CD1c-positive myeloid dendritic cell (primary cell): ENCODE measurements around the gene CORO1C.
A peak's percentile ranks its signal among the peaks of the same experiment; 100 is the strongest.

Experiments
- DNase-seq: peaks from one replicate; pipeline ENCODE4 v3.0.0-alpha.2; 2016; ENCODE audit errors: extremely low spot score

Gene CORO1C

GRCh38 chr12:108616359-108616758 lies 115.0 kb downstream of the CORO1C start:
- DNase-seq: no peak

- DNase-seq: no peak
Observed at GRCh38 chr12:108615918-108616317, 115.4 kb downstream of the CORO1C start.

GRCh38 chr12:108614639-108615038 lies 116.7 kb downstream of the CORO1C start:
- DNase-seq: no peak

- DNase-seq: no peak
Observed at GRCh38 chr12:108614041-108614440, 117.3 kb downstream of the CORO1C start.

- peak; percentile 49 for DNase-seq
Observed at GRCh38 chr12:108613548-108613947, 117.8 kb downstream of the CORO1C start.

GRCh38 chr12:108612788-108613282 lies 118.5 kb downstream of the CORO1C start:
- no peak for DNase-seq

GRCh38 chr12:108611884-108612415 lies 119.4 kb downstream of the CORO1C start:
- peak; percentile 69 for DNase-seq

GRCh38 chr12:108610856-108611605 lies 120.3 kb downstream of the CORO1C start:
- no peak for DNase-seq

- no peak for DNase-seq
Observed at GRCh38 chr12:108610336-108610815, 120.9 kb downstream of the CORO1C start.

- no peak for DNase-seq
Observed at GRCh38 chr12:108609537-108610335, 121.6 kb downstream of the CORO1C start.

- DNase-seq: no peak
Observed at GRCh38 chr12:108608616-108609015, 122.7 kb downstream of the CORO1C start.

- no peak for DNase-seq
Observed at GRCh38 chr12:108607981-108608600, 123.2 kb downstream of the CORO1C start.

- DNase-seq: no peak
Observed at GRCh38 chr12:108606492-108606891, 124.8 kb downstream of the CORO1C start.

- no peak for DNase-seq
Observed at GRCh38 chr12:108605690-108606406, 125.5 kb downstream of the CORO1C start.

GRCh38 chr12:108605000-108605689 lies 126.2 kb downstream of the CORO1C start:
- no peak for DNase-seq

- DNase-seq: no peak
Observed at GRCh38 chr12:108604208-108604941, 126.9 kb downstream of the CORO1C start.

GRCh38 chr12:108603743-108604142 lies 127.6 kb downstream of the CORO1C start:
- no peak for DNase-seq

- no peak for DNase-seq
Observed at GRCh38 chr12:108602976-108603704, 128.2 kb downstream of the CORO1C start.

- DNase-seq: no peak
Observed at GRCh38 chr12:108602209-108602705, 129.1 kb downstream of the CORO1C start.
